HG03354 (cell line): ENCODE measurements around the gene CCT5.

Experiments
- ATAC-seq: cut with Tn5 transposase; IDR thresholded peaks from one replicate; pipeline ENCODE4 v1.9.1; 2021; ENCODE audit warnings: mild to moderate bottlenecking; ENCODE audit not compliant: unreplicated experiment, poor library complexity, severe bottlenecking

The CCT5 gene

DNA sequence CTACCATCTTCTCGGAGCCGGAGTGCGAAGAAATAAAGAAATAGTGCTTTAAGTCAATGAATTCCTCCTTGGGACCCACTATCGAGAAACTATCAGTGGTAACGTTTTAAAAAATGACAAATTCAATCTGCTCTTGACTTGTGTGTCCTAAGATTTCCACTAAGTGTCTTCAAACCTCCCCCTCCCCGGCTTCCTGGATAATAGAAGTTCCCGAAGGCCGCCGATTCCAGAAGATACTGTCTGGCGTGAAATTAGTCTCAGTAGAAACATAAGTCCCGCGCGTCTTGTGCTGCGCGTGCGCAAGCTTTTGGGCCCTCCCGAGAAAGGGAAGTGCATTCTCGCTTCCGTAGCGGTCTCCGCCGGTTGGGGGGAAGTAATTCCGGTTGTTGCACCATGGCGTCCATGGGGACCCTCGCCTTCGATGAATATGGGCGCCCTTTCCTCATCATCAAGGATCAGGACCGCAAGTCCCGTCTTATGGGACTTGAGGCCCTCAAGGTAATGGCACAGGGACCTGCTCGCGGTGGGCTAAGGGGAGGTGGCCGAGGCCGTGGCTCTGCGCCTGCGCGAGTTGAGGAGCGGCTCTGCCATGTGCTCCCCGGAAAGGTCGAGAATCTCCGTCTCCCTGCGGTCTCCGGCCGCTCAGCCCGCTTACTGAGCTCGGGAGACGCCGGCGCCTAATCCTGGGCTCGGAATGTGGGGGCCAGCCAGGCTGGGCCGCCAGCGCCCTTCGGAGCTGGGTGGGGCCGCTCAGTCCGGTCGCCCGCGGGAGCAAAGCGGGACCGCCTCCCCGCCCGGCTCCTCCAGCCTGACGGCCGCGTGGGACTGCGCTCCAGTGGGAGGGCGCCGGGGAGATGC lies at the start of gene CCT5:
TSS of gene CCT5 (plus strand) at position 333 of the 858 bp plus-strand sequence. CDS start at position 394, 61 bp downstream.
- ATAC-seq, result peak; percentile 80

GRCh38 chr5:10201223-10201868 lies 48.7 kb upstream of the CCT5 start:
- ATAC-seq, result no peak

GRCh38 chr5:10202089-10202910 lies 47.8 kb upstream of the CCT5 start:
- no peak for ATAC-seq

- ATAC-seq, result no peak
These were observed 41.1 kb upstream of the CCT5 start for GRCh38 chr5:10209004-10209403.

DNA sequence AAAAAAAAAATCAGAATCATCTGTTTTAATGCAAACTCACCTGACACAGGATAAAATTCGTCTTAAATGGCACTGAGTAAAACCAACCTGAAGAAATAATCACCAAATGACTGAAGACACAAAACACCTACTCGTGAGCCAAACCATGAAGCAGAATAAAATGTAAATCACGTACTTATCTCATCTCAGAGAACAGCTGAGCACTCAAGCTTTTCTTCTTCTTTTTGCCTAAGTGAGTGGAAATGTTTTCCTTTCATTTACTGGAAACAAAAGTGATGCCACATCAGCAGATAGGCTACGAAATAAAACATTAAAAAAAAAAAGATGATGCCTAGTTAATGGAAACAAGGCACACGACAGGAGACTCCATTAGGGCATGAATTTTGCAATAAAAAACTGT lies 36.8 kb upstream of the CCT5 start:
- ATAC-seq, result no peak

DNA sequence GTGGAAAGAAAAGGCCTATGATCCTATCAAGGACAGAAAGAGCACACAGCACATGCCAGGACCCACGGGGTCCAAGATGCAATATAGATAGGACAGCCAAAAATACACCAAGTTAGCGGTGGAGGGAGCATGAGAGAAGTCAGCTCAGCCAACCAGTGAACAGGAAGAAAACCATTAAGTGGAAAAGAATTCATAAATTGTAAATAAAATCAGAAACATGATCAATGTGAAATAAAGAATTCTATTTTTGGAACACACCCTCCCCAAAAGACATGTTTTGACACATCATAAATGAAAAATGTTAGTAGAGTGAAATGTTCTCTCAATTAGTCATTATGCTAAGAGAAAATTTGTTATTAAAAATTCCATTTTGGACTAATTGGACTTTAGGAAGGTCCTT lies 36.0 kb upstream of the CCT5 start:
- no peak for ATAC-seq

GRCh38 chr5:10215366-10215765 lies 34.7 kb upstream of the CCT5 start:
- no peak for ATAC-seq

DNA sequence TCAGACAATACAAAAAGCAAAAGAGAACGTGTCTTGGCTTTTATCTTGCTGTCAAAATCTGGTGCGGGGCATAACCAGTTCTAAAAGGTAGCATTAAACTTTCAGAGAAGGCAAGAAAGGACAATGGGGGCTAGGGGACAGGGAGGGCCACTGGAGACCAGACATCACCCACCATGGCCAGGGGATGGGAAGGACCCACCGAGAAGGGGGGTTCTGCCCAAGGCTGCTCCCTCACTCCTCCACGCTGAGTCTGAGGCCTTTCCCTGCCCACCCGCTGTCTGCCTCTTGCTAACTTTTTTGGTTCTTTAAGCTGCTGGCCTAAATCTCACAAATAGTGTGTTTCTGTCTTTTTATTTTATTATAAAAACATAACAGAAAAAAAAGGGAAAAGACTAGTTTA lies 34.0 kb upstream of the CCT5 start:
- no peak for ATAC-seq

DNA sequence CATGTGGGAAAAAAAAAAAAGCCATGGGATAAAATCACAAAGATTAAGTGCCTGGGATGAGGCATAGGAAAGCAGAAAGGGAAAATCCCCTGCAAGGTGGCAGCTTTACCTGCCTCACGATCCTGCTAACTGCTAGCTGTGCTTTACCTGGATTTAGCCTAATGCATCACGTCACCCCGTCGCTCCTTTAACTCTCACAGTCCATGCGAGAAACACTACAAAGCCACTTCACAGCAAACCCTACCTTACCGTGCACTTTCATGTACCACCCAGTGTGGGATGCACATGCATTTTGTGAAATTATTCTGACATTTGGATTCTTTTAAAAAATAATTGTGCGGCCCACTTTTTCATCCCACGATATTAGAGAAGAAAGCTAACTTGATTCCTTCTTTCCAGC lies 31.4 kb upstream of the CCT5 start:
- no peak for ATAC-seq

- no peak for ATAC-seq
These were observed 31.0 kb upstream of the CCT5 start for GRCh38 chr5:10219068-10219467.

- ATAC-seq, result no peak
These were observed 29.8 kb upstream of the CCT5 start for GRCh38 chr5:10220248-10220647.

GRCh38 chr5:10222326-10222725 lies 27.8 kb upstream of the CCT5 start:
- ATAC-seq, result no peak

DNA sequence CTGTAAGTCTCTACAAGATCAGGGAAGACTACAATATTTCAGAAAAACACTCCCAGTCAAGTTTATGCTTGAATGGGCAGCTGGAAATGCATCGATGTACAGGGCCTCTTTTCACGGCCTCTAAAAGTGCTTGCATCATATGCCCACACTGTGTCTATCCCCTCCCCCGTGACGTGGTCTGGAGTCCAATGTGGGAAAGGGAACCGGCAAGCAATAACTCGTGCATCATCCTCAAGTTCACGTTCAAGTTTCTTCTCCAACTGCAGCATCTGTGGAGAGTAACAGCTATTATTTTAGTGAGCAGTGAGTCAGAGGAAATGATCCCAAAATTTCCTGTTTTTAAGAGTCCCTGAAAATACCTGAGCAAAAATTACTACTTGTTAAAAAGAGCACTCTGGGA lies 22.7 kb upstream of the CCT5 start:
- no peak for ATAC-seq

DNA sequence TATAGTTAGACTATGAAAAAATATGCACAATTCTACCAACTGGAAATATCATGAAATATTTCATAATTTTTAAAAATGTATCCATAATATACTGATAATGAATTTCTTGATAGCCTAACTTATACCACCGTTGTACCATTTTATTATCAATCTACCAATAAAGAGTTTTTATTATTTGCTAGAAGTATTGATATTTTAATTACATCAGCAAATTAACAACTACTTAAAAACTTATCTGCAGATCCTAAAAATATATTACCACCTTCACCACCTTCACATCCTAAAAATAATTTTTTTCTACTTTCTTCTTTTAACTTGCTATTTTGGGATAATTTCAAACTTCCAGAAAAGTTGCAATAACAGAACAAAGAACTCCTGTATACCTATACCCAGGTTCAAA lies 21.8 kb upstream of the CCT5 start:
- ATAC-seq, result no peak

DNA sequence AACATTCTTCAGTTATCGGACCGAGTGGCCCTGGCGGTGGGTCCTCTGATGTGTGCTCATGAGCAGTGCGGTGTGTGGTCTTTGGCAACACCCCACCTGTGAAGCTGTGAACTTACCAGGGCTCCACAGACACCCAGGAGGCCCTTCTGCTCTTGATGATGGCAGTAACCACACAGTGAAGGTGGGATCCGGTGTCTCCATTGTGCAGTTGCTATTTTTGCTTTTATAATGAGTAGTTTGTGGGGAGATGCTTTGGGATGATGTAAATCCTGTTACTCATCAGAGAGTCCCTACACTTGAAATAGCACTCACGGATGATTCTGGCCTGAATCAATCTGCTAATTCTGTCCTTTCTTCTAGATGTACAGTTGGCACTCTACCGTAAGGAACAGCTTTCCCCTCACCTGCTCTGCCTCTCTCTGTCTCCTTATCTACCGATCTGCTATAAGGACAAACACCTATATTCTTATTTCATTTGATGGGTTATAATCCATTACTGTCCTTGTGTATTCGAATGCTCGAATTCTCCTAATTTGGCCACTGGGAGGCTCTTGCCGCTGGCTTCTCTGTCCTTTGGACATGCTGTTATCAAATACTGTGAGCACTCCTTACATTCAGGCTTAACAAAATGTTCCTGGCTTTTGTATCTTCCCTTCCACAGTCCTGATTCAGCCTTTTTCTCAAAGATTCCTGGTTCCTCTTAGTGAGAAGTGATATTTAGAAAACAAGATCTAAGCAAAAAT lies 20.6 kb upstream of the CCT5 start:
- no peak for ATAC-seq

DNA sequence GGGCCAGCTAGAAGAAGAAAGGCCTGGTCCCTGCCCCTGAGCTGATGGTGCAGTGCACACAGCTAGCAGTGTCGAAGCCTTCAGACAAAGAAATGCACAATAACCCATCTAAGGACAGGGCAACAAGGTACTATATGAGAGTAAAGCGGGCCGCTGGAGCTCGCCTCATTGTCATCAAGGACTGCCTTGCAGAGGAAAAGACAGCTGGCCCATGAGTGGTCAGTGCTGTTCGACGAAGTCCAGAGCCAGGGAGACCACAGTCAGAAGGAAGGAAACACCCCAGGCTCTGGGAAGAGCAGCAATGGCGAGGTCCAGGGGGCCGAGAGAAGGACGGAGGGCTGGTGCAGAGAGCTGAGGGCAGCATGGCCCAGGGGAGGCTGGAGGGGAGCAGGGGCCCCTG lies 17.7 kb upstream of the CCT5 start:
- no peak for ATAC-seq

- ATAC-seq, result no peak
These were observed 17.1 kb upstream of the CCT5 start for GRCh38 chr5:10233011-10233410.

- no peak for ATAC-seq
These were observed 16.6 kb upstream of the CCT5 start for GRCh38 chr5:10233505-10233904.

GRCh38 chr5:10235350-10235749 lies 14.7 kb upstream of the CCT5 start:
- ATAC-seq, result no peak
